Eye (tissue), 1 donor: ENCODE measurements around the gene AMOT.

Experiments
- DNase-seq: peaks from one replicate; pipeline ENCODE4 v3.0.0-alpha.2; 2015

The AMOT gene

GRCh38 chrX:112798736-112799135 is 41.9 kb downstream of the AMOT start:
- DNase-seq = no peak

GRCh38 chrX:112789931-112790330 is 50.7 kb downstream of the AMOT start:
- no peak for DNase-seq

- DNase-seq = no peak
Measured at GRCh38 chrX:112786076-112786475, 54.6 kb downstream of the AMOT start.

GRCh38 chrX:112785344-112785743 is 55.3 kb downstream of the AMOT start:
- no peak for DNase-seq

- no peak for DNase-seq
Measured at GRCh38 chrX:112784692-112785091, 55.9 kb downstream of the AMOT start.

GRCh38 chrX:112779139-112779538 is 61.5 kb downstream of the AMOT start:
- no peak for DNase-seq

- no peak for DNase-seq
Measured at GRCh38 chrX:112774651-112775293, 65.9 kb downstream of the AMOT start.

GRCh38 chrX:112774142-112774541 is 66.5 kb downstream of the AMOT start:
- DNase-seq = no peak

- DNase-seq = no peak
Measured at GRCh38 chrX:112769034-112769433, 71.6 kb downstream of the AMOT start.

- DNase-seq = no peak
Measured at GRCh38 chrX:112768563-112768962, 72.1 kb downstream of the AMOT start.

- DNase-seq = no peak
Measured at GRCh38 chrX:112766774-112767173, 73.9 kb downstream of the AMOT start.

- DNase-seq = no peak
Measured at GRCh38 chrX:112761242-112762207, 79.1 kb downstream of the AMOT start.

GRCh38 chrX:112760697-112761096 is 79.9 kb downstream of the AMOT start:
- DNase-seq = no peak

GRCh38 chrX:112759966-112760365 is 80.7 kb downstream of the AMOT start:
- DNase-seq = no peak

- no peak for DNase-seq
Measured at GRCh38 chrX:112759512-112759911, 81.1 kb downstream of the AMOT start.

GRCh38 chrX:112757946-112758345 is 82.7 kb downstream of the AMOT start:
- no peak for DNase-seq

GRCh38 chrX:112753116-112753515 is 87.5 kb downstream of the AMOT start:
- no peak for DNase-seq

GRCh38 chrX:112751076-112751475 is 89.6 kb downstream of the AMOT start:
- DNase-seq = no peak

GRCh38 chrX:112746812-112747595 is 93.6 kb downstream of the AMOT start:
- no peak for DNase-seq

- no peak for DNase-seq
Measured at GRCh38 chrX:112738347-112739033, 102.1 kb downstream of the AMOT start.

- no peak for DNase-seq
Measured at GRCh38 chrX:112736310-112736709, 104.3 kb downstream of the AMOT start.

GRCh38 chrX:112735147-112735546 is 105.5 kb downstream of the AMOT start:
- DNase-seq = no peak

- no peak for DNase-seq
Measured at GRCh38 chrX:112734290-112734689, 106.3 kb downstream of the AMOT start.
